GM12872 (cell line): ENCODE measurements around the gene CPNE8.

Experiments
- TF ChIP-seq, protein P1 (sequence below): IDR thresholded peaks from 3 replicates; pipeline ENCODE4 v1.5.1; 2011; ENCODE audit warnings: low read depth, mild to moderate bottlenecking, low read length, moderate library complexity; ENCODE audit not compliant: insufficient read depth

The CPNE8 gene

GRCh38 chr12:38892976-38893375 is 12.4 kb downstream of the CPNE8 start:
- TF ChIP-seq, protein P1, sequence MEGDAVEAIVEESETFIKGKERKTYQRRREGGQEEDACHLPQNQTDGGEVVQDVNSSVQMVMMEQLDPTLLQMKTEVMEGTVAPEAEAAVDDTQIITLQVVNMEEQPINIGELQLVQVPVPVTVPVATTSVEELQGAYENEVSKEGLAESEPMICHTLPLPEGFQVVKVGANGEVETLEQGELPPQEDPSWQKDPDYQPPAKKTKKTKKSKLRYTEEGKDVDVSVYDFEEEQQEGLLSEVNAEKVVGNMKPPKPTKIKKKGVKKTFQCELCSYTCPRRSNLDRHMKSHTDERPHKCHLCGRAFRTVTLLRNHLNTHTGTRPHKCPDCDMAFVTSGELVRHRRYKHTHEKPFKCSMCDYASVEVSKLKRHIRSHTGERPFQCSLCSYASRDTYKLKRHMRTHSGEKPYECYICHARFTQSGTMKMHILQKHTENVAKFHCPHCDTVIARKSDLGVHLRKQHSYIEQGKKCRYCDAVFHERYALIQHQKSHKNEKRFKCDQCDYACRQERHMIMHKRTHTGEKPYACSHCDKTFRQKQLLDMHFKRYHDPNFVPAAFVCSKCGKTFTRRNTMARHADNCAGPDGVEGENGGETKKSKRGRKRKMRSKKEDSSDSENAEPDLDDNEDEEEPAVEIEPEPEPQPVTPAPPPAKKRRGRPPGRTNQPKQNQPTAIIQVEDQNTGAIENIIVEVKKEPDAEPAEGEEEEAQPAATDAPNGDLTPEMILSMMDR: no peak

DNA sequence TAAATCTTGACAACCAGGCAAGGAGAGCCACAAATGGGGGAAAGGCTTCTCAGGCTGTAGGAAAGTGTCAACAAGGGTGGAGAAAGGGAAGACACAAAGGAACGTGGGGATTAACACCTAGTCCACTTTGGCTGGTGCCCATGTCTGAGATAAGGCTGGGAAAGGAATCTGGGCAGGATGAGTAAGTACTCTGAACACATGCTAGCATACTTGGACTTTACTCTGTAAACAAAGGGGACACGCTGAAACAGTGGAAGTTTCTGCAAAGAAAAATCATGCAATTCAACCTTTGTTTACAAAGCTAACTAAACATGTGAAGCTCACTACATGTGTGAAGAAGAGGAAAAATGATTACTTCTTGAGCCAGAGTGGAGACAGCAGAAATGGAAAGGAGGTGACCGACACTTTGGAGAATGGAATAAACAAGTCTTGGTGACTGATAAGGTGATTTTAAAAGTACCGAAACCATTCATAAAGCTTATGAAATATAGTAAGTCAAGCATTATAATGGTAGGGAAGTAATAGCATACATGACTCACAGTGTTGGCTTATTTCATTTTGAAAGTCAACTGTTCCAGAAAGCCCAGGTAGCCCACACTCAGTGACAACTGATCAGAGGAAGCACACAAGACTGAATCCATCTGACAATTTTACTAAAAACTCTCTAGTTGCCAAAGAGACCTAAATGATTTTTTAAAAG is 13.2 kb downstream of the CPNE8 start:
- TF ChIP-seq, protein P1: no peak

DNA sequence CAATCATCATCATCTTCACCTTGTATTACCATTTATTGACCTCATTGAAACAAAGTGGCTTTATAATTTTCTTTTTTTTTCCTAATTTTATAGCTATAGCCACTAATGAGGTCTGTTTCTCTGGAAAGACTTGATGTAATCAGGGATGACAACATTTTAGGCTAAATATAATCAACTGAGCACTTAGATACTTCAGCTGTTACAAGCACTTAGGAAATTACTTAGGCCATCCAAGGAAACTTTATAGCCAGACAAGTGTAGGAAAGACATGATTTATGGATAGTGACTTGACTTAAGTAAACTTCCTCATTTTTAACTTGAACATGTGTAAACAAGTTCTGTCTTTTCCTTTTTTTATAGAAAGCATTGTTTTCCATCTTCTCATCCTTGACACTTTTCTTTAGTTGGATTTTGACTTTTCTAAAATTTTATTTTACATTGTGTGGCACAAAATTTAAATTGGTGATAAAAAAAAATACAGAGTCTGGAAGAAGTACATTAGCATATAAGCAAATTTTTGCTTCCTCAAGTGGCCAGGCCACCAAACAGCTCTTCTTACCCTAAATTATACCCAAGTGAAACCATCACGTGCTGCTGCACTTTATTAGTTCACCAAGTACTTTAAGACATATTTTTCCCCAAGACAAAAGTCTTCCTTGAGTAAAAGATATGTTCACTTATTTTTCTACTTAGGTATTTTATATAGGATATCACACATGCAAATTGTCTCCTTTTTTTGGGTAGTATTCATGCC is 15.1 kb downstream of the CPNE8 start:
- TF ChIP-seq, protein P1: no peak

- TF ChIP-seq, protein P1: no peak
Measured at GRCh38 chr12:38889297-38889815, 16.0 kb downstream of the CPNE8 start.

GRCh38 chr12:38887770-38888169 is 17.6 kb downstream of the CPNE8 start:
- TF ChIP-seq, protein P1: no peak

DNA sequence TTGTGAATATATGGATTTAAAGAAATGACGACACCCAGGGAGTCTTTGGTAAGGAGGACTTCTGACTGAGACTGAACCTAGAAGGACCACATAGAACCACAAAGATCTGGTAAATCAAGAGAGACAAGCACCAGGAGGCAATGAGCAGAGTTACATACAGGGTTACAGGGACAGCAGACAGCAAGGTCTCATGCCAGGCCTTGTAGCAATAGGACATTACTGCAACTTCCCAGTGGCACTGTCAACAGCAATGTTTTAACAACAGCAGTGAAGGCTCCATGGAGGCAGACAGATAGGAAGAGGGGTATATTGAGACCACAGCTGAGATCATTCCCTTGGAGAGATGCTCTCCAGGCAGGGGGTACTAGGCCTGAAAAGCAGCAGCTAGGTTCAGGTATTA is 18.5 kb downstream of the CPNE8 start:
- TF ChIP-seq, protein P1: no peak

- TF ChIP-seq, protein P1: no peak
Measured at GRCh38 chr12:38886064-38886463, 19.3 kb downstream of the CPNE8 start.
